ENCODE data around the gene EVX1.

Gene EVX1

DNA sequence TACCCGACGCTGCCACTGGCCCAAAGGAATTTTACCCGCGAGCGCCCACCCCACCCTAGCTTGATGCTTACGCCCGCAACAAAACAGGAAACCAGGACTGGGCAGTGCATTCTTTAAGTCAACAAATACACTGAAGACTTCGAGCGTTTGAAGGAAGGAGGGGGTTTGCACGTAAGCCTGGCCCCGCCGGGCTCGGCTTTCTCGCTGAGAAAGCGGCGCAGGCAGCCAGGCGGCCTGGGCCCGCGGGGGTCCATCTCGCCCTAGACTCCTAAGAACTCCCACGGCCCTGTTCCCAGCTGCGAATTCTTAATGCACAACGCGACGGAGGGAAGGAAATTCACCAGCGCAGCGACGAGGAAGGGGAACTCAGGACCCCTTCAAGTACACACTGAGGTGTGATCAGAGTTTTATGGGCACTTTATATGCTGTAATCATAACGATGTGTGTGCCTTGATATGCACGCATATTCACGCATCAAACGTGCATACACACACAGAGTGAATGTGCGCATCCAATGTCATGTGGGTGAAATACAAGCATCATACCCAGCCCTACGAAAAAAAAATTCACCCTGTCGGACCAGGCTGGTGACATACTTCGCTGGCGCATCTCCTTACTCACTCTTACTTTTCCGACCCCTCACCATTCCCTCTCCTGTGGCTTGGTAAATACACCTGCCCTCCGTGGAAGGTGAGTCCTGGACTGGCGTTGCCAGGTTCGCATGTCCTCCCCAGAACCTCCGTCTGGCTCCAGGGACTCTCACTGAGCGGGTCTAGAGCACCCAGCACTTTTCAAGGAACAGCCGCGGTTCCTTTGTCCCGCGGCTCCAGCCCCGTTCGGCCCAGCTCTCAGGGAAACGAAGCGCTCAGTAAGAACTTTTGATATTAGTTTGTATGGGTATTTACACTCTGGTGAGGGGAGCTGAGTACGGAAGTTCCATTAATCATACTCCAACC is 37.0 kb upstream of the EVX1 start:
- DNase-seq: peak in 1 of 2 experiments; percentile 31

DNA sequence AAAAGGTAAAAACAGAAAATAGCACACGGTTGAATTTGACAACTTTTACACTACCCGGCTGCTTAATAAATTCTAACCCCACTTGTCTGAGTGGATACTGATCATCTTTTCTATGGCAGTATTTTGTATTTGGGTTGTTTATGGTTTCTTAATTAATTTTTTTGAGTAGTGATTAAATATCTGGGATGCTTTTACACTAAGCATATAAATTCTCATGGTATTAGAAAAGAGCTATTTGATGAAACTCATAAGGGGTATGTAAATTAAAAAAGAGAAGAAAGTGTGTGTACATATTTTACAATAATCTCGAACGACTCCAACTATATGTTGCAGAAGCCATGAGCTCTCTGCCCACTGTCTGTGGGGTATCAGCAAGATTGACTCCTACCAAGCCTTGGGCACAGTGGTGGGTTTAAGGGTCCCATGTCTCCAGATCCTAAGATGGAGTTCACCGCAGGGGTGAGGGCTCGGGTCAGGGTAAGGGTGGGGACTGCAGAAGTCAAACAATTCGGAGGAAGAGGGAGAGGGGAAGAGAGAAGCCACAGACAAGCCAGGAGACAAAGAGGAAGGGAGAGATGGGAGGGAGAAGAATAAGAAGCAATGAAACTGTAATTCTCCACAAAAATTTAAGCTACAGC is 35.1 kb upstream of the EVX1 start:
- no peak for DNase-seq

DNA sequence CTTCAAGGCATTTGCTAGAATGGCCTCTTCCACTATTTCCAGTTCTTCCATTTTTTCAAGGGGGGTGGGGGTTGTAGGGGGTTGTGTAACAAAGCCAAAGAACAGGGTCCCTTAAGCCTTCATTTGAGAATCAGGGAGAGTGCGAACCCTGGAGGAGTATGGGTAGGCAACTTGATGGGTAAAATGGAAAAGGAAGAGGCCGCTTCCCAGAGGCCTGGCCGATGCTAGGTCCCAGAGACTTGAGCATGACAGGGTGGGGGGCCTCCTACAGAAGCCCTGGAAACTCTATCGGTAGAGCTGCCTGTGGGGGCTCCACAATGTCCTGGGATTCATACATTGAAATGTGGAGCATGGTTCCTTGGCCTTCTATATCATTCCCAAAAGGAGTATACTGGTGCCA is 33.6 kb upstream of the EVX1 start:
- DNase-seq: no peak

DNA sequence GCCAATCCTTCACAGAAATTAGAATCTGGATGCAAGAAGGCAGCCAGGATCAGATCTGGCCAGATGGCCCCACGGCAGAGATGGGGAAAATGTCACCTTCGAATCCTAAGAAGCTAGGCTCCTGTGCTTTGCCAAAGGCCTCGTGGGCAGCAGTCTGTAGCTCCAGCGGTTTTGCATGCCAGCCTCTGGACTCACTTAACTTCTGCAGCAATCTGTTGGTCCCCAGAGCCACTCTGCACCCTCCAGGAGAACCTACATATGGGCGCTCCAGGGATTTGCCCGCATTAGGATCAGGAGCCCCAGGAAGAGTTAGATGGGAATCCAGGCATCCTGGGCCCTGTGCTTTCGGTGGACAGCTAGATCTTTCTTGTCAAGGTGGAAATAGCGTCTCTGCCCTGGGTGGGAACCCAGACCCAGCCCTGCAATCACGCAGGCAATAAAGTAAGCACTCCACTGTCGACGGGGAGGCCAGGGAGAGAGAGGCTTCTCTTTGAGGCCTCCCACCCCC is 32.6 kb upstream of the EVX1 start:
- DNase-seq: no peak

DNA sequence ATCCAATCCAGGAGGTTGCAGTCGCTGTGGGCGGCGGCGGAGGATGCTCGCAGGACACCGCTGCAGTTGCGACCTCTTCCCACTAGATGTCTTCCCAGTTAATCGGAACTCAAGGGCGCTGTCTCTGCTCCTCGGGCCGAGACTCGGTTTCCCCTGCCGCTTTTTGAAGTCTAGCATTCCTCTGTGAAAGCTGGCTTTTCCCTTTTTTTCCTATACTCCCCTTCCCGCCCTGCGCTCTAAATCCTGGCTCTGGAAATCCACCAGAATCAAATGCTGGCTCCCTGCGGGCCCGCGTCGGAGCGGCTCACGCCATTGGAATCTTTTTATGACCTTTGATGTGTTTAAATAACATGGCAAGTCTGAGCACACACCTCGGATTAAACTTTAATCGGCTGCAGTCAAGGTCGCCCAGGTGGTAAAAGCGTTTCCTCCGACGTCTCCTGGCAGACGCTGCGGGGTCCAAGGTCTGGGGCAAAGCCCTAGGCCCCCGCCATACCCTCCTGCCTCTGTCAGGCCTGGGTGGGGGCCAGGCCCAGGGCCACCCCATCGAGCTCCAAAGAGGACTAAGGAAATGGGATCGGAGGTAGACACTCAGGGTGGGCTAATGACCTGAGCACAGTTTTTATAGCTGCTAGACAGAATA is 32.0 kb upstream of the EVX1 start:
- peak in 1 of 2 experiments; percentile 60 for DNase-seq

DNA sequence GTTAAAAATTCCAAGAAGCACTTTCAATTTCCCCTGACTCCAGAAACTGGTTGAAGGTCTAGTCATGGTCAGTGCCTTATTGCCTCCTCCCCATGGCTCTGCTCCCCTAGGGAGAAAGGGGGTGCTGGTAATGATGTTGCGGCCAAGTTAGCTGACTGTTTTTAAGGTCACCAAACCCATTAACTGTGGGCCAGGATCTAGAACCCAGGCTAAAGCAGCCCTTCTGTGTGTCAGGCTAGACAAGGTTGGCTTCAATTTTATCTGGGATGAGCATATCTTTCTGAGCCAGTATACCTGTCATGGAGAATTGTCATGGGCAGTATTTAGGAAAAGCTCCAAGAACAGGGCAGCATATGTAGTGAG is 31.5 kb upstream of the EVX1 start:
- no peak for DNase-seq

DNA sequence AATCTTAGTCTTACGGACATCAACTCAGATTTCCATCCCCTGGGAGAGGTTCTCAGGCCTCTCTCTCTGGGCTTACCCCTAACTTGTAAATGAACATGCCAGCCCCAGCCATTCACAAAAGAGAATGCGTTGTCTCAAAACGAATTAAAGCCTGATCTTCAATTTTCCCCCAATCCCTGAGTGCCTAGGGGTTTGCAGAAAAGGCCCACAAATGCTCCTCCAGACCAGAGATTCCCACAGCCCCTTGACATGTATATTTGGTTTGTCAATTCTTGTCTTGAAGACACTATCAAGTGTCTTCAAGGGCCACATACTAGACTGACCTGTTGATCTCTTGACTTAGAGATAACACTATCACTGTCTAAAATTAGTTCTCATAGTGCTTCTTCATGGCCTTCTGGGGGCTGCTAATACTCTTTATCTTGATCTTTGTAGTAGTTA is 30.8 kb upstream of the EVX1 start:
- no peak for DNase-seq

DNA sequence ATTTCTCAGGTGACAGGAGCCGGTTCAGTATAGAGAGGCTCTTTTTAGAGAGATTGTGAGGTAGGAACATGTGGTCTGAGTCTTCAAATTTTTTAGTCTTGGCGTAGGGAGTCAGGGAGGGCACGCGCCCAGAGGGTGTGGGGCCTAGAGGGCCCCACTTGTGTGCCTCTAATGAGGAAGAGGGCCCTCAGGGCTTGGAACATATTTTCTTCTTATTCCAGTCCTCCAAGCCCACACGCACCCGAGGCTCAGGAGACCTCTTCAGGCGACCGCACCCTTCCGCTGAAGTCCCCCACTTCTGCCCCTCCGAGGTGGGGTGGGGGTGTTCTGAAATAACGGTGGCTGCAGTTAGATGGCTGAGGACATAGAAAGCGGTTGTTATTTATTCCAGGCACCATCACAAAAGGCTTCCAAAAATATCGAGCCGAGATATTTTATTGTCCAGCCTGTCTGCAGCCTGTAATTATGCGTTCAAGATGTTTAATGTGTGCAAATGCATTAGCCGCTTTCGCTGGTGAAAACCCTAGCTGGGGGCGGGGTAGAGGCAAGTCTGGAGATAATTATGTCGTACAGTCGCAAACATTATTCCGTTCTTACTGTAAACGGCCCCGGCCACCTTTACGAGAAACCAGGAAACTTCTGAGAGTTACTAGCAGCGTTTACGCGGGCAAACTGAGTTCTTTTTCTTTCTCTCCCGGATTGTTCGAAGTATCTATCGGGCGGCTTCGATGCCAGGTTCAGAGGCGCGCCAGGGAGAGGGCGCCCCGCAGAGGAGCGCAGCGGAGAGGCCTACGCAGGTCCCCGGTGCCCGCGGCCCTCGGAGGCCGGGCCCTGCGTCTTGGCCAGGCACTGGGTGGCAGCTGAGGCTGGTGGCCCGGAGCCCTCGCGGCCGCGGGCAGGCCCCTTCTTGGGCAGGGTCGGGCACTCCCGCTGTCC is 29.8 kb upstream of the EVX1 start:
- no peak for DNase-seq

DNA sequence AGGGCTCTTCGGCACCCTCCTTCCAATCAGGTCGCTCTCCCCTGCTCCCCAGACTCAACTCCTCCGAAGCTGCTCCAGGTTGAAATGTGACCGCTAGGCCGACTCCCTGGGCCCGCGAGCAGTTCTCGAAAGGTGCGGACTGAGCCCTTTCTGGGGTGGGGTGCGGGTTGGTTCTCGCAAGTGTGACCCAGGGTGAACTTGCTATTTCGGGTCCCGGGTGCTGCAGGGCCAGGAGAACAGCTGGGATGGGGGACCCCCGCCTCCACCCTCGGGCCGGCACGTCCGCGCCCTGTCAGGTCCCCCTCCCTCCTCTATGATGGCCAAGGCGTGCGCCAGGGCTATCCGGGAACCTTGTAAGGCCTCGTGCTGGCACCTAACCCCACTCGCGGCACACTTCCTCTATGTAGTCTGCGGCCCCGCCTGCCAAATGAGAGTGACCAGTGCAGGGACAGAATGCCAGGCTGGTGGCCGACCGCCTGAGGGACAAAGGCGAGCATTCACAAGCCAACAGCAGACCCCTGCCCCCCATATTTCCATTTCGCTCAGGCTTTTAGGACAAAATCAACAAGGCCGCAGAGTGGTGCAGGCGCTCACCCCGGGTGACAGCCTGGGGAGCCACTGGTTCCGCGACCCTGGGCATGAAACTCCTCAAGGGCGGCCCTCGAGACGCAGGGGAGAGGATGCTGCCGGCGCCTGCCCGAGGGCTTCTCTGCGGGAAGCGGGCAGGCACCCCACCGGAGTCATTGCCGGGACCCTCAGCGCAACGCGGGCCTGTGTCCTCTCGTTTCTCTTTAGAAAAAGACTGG is 29.0 kb upstream of the EVX1 start:
- no peak for DNase-seq

DNA sequence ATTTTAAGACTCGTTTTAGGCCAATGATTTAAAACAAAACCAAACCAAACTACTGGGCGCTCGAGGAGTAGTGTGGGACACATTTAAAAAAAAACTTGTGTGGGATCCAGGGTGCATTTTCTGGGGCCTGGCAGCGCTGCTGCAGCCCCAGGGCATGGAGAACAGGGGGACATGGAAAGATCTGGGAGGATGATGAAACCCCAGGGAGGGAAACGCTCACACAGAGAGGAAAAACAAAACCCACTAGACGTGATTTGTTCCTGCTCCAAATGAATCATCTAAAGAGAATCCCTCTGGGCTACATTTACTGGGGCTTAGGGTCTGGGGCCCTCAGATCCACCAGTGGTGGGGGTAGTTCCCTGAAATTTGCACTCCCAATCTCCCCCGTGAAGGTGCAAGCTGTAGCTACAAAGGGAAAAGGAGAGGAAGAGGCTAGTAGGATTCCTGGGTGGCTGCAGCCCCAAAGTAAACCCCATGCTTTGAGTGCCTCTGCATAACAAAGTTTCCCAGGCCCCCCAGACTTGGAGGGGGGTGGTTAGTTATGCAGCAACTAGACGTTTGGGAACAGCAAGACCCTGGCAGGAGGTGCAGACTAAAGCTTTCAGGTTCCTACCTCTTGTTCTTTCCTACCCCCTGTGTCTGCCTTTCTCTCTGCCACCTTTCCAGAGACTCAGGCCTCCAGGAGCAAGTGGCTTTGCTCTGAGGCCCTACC is 28.2 kb upstream of the EVX1 start:
- DNase-seq: no peak

DNA sequence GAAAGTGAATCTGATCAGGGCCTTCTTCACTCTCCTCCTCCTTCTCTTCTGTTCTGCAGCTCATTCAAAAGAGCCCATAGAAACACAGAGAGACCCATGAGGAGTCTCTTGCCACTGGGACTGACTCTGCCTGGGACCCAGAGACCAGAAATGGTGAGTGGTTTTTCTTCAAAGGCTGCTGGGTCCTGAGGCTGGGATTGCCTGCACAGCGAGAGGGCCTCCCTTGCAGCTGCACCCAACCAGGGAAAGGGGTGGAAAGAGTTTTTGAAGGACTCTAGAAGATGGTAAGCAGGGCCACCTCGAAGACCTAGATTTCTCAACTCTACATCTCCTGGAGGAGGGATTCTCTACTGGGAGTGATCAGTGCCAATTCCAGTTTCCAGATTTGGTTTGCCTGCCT is 27.2 kb upstream of the EVX1 start:
- no peak for DNase-seq

DNA sequence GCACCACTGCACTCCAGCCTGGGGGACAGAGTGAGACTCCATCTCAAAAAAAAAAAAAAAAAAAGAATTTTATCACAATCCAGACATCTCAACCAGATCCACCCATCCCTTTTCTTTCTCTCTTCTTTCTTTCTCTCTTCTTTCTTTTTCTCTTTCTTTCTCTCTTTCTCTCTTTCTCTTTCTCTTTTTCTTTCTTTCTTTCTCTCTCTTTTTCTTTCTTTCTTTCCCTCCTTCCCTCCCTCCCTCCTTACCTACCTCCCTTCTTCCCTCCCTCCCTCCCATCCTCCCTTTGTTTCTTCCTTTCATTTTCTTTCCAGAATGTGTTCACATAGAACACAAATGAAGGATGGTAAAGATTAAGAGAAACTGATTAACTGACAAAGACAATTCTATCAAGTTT is 24.7 kb upstream of the EVX1 start:
- DNase-seq: no peak

DNA sequence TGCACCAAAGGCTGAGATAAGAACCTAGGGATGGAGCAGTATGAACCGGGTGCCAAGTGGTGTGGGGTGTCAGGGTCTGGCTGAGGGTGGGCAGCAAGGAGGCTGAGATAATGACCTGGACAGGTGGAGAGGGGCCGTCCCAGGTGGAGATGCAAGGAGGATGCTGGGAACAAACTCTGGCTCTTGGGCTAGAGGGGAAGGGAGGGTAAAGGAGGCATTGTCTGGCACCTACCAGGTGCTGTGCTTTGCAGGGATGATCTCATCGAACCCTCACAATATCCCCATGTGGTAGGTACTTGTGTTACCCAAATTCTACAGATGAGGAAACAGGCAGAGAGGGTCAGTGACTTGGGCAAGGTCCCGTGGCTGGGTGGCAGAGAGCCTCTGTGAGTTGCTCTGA is 22.8 kb upstream of the EVX1 start:
- DNase-seq: no peak

DNA sequence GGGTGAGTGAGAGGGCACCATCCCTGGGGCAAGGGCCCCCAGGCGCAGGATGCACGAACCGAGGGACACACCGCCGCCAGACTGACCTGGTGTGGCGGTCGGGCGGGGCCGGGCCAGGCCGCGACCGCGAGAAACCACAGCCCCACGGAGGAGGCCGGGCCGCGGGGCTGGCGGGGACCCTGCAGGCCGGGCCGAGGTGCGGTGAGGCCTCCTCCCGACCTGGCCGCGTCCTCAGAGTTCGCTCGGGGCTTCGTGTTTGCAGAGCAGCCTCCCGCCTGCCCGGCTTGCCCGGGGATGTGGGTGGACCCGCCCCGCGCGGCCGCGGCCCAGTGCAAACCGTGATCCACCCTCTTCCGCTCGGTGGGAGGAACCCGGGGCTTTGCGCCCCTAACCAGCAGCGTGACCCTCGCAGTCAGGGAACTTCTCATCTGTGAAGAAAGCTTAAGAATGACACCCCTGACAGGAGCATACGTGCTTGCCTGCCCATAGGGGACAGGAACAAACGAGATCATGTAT is 22.1 kb upstream of the EVX1 start:
- no peak for DNase-seq

DNA sequence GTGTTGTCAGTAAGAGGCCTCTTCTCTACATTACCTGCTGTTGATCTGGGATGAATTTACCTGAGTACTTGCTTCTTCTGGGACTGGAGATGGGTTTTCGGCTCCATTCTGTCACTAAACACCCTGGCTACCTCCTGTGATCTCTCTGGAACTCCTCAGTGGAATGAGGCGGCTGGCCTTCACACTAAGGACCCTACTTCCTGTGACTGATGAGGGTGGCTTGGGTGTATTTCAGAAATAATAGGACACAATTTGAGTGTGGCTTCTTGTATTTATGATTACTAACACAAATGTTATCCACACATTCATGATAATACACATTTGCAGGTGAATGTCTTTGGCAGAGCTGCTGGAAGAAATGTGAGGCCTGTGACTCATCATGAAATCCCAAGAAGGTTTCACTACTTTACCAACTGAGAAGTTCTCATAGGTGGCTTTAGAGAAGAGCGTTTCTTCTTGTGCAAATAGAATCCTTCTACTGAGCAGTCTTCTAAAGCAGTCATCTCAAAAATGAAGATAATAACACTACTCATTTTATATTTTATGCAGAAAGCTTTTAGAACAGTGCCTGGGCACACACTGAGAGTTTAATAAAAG is 21.3 kb upstream of the EVX1 start:
- no peak for DNase-seq

DNA sequence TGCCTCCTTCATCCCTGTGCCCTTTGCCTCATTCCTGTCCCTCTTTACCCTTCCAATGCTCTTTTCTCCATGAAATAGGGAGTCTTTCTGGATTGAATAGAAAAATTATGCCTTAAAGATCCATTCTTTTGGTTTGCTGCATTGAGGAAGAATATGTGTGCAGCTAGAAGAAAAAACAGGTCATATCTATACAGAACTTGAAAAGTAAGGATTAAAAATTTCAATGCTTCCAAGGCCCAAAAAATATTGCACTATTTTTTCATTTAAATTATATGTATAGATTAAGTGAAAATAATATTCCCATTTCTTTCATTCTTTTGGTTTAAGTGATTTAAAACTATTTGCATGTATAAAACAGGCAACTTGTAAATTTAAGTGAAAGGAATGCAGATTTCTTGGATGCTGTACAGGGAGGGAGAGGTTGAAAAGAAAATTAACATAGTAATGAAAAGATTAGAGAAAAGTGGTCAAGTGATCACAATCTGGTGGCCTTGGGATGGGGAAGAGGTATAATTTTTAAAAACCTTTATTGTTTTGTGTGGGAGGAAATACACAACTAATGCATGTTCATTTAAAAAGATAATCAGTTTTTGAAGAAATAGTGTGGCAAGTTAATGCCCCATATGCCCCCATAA is 18.5 kb upstream of the EVX1 start:
- no peak for DNase-seq

DNA sequence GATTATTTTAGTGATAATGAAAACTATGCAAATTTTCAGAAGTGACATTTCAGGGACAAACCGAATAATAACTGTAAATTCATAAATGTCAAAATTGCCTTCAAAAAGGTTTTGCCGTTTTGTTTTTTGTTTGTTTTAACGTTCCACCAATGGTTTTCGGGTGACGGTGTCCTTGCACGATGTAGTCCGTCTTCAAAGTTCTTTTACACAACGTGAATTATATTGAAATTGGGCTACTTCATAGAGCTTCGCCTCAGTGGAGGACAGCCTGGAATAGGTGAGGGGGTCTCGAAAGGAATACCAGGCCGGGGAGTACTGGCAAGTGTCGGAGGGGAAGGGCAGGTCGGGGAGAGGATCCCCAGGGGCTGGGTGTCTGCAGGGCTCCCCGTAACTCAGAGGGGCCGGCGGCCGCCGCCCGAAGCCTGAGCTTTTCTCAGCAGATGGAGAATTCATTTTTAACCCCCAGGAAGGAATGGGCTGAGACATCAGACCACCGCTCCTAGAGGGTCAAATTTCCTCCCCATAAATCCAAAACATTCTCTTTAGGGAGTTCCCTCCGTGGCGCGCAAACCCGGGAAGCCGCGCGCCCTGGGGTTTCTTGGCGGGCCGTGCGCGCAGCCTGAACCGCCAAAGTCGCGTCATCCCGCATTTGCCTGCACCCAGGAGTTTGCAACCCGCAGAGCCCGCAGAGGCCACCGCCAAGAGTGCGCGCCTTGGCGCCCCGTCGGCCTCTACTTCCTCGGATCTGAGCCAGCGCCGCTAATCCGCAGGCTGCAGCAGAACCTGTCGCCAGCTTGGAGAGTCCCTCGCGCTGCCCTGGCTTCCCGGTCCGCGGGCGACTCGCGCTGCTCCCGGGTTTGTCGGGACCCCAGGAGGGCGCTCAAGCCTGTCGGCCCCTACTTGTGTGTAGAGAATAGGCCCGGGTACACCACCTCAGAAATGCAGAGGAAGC is 17.3 kb upstream of the EVX1 start:
- peak in 1 of 2 experiments; percentile 45 for DNase-seq

DNA sequence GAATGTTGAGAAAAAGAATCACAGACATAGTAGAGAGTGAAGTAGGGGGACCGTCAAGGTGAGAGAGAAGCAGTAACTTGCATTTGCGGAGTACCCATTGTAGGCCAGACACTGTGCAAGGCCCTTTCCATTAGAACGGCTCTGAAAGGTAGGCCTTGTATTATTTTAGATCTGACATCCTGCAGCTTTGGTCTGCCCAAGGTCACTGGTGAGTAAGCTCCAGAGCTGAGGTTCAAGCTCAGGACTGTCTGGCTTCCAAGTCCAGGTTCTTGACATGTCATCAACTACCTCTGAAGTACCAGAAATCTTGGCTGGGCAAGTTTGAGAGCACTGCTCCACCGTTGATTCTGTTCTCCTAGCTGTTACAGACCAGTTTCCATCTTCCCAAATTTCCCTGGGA is 13.2 kb upstream of the EVX1 start:
- DNase-seq: no peak
